ENCODE measurements around the gene LRGUK.

The LRGUK gene

DNA sequence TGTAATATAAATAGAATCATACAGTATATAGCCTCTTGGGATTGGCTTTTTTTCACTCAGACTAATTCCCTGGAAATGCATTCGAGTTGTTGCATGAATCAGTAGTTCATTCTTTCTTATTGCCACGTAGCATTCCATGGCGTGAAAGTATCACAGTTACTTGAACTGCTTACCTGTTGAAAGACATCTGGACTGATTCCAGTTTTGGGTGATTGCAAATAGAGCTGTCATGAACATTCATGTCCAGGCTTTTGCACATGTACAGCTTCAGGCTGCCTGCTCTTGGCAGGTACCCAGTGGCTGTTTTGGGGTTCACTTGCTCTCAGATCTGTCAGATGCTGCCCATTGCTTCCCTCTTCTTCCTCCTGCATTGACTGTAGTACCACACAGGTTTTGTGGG lies 54.9 kb downstream of the LRGUK start:
- TF ChIP-seq, protein P1, sequence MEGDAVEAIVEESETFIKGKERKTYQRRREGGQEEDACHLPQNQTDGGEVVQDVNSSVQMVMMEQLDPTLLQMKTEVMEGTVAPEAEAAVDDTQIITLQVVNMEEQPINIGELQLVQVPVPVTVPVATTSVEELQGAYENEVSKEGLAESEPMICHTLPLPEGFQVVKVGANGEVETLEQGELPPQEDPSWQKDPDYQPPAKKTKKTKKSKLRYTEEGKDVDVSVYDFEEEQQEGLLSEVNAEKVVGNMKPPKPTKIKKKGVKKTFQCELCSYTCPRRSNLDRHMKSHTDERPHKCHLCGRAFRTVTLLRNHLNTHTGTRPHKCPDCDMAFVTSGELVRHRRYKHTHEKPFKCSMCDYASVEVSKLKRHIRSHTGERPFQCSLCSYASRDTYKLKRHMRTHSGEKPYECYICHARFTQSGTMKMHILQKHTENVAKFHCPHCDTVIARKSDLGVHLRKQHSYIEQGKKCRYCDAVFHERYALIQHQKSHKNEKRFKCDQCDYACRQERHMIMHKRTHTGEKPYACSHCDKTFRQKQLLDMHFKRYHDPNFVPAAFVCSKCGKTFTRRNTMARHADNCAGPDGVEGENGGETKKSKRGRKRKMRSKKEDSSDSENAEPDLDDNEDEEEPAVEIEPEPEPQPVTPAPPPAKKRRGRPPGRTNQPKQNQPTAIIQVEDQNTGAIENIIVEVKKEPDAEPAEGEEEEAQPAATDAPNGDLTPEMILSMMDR (IDR thresholded peaks at IDR 0.05; ENCODE audit: insufficient read depth, low read length, poor library complexity, severe bottlenecking), result no peak
- no peak for DNase-seq (ENCODE audit: extremely low read depth, insufficient read length)

DNA sequence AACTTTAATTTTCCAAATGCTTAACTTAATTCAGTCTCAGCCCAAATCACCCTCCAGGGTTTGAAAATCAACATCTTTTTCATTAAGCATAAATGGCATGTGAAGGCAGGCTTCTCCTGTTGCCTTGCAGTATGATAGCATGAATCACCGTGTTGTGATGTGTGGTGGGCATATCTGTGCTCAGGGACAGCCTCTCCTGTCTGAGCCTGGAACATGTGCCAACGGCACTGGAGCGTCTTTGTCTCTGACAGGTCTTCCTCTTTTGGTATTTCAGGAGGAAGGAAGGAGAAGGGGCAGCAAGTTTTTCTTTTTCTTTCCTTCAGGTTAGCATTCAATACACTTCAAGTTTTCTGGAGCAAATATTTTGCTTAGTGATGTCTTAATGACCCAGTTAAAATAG lies 57.6 kb downstream of the LRGUK start:
- Histone ChIP-seq H3K36me3 (ENCODE audit: control insufficient read depth, insufficient read depth, low read length) (no peaks in the 10 kb centered on the region), H3K27me3 (replicated peaks; ENCODE audit: control insufficient read depth, insufficient read depth, low read length) (no peaks in the 10 kb centered on the region; the same call in 1 of the 2 replicates), H3K4me3 (replicated peaks; ENCODE audit: low read depth, low read length) (no peak overlapping the region)
- TF ChIP-seq, protein P1 (IDR thresholded peaks at IDR 0.05; ENCODE audit: insufficient read depth, low read length, poor library complexity, severe bottlenecking), result no peak
- DNase-seq (ENCODE audit: extremely low read depth, insufficient read length), result no peak

More for the DNA sequence above, 54.9 kb downstream of the LRGUK start:
- Histone ChIP-seq H3K27me3 (replicated peaks; ENCODE audit: control insufficient read depth, insufficient read depth, low read length) (no peaks in the 10 kb centered on the region; the same call in 1 of the 2 replicates), H3K4me3 (replicated peaks; ENCODE audit: low read depth, low read length) (no peak overlapping the region), H3K36me3 (ENCODE audit: control insufficient read depth, insufficient read depth, low read length) (no peaks in the 10 kb centered on the region)

DNA sequence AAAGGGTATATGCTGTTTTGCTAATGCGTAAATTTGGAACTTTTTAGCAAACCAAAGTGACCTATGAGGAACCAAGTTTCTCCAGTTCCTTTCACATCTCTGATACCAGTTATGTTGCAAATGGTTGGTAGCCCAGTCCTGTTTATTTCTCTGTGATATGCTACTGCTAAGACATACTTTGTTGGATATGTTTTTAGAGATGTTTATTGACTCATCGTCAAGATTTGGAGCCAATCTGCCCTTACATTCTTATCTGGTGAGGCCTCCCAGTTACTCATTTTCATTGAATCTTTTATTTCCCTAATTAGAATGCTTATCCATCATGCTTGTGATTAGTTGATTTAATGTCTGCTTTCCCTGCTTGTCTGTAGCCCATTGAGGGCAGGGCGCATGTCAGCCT lies 58.9 kb downstream of the LRGUK start:
- TF ChIP-seq, protein P1 (IDR thresholded peaks at IDR 0.05; ENCODE audit: insufficient read depth, low read length, poor library complexity, severe bottlenecking), result no peak

DNA sequence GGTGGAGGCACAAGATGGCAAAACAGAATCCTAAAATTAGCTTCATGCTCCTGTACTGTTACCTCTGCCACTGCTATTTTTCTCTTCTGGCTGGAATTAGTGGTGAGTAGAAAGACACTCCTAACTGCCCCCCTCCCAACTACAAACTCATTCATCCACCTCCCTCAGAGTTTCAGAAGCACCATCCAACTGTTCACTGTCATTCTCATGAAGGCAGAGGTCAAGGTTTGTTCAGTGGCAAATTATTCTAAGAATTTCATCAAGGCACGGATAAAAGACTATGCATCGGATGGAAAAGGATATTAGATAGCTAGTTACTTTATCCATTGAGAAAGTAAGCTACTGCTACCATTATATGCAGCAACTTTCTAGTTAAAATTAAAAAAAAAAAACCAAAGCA lies 59.7 kb downstream of the LRGUK start:
- H3K36me3 ChIP-seq (ENCODE audit: control insufficient read depth, insufficient read depth, low read length), result no peaks in the 10 kb centered on the region
- TF ChIP-seq, protein P1 (IDR thresholded peaks at IDR 0.05; ENCODE audit: insufficient read depth, low read length, poor library complexity, severe bottlenecking), result no peak
- DNase-seq (ENCODE audit: extremely low read depth, insufficient read length), result no peak
- H3K4me3 ChIP-seq (replicated peaks; ENCODE audit: low read depth, low read length), result no peak overlapping the region
- H3K27me3 ChIP-seq (replicated peaks; ENCODE audit: control insufficient read depth, insufficient read depth, low read length), result no peaks in the 10 kb centered on the region

More for the DNA sequence above, 58.9 kb downstream of the LRGUK start:
- Histone ChIP-seq H3K27me3 (replicated peaks; ENCODE audit: control insufficient read depth, insufficient read depth, low read length) (no peaks in the 10 kb centered on the region; the same call in 1 of the 2 replicates), H3K4me3 (replicated peaks; ENCODE audit: low read depth, low read length) (no peak overlapping the region), H3K36me3 (ENCODE audit: control insufficient read depth, insufficient read depth, low read length) (no peaks in the 10 kb centered on the region)
- DNase-seq (ENCODE audit: extremely low read depth, insufficient read length), result no peak

DNA sequence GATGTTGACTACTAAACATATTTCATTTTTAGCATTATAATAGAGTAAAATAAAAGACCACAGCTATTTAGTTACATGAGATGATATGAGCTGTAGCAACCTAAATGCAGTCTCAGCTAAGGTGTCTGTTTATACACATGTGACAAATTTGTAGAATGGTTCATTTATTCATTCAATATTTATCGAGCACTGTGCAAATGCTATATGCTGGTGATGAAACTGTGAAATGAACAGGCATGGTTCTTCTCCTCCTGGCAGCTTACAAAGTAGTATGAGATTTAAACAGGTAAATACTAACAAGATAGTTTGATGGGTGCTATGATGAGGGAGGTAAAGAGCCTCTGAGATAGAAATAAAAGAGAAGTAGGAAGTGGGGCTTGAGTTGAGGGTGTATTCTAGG lies 60.8 kb downstream of the LRGUK start:
- H3K36me3 ChIP-seq (ENCODE audit: control insufficient read depth, insufficient read depth, low read length), result no peaks in the 10 kb centered on the region
- TF ChIP-seq, protein P1 (IDR thresholded peaks at IDR 0.05; ENCODE audit: insufficient read depth, low read length, poor library complexity, severe bottlenecking), result no peak
- H3K27me3 ChIP-seq (replicated peaks; ENCODE audit: control insufficient read depth, insufficient read depth, low read length), result no peaks in the 10 kb centered on the region
- no peak overlapping the region for H3K4me3 ChIP-seq (replicated peaks; ENCODE audit: low read depth, low read length)
- DNase-seq (ENCODE audit: extremely low read depth, insufficient read length), result no peak

DNA sequence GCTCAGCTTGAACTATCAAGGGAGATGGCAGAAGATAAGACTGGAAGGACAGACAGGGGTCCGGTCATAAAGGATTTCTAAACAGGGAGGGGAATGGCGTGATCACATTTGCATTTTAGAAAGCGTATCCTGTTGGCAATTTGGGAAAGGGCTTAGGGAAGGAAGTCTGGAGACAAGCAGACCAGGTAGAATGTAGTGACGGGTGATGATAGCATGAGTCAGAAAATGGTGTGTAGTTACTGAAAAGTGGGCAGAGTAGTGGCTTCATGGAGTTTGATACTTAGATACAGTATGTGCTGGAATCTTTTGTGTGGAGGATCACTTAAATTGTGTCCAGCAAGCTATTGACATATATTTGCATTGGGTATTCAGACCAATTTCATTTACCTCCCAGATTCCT lies 61.2 kb downstream of the LRGUK start:
- no peak overlapping the region for H3K4me3 ChIP-seq (replicated peaks; ENCODE audit: low read depth, low read length)
- no peaks in the 10 kb centered on the region for H3K36me3 ChIP-seq (ENCODE audit: control insufficient read depth, insufficient read depth, low read length)
- TF ChIP-seq, protein P1 (IDR thresholded peaks at IDR 0.05; ENCODE audit: insufficient read depth, low read length, poor library complexity, severe bottlenecking), result no peak
- no peak for DNase-seq (ENCODE audit: extremely low read depth, insufficient read length)
- no peaks in the 10 kb centered on the region for H3K27me3 ChIP-seq (replicated peaks; ENCODE audit: control insufficient read depth, insufficient read depth, low read length)
